GM23338 (cell line): Measurements from ENCODE around the gene RPL14. TPM values are rescaled to one million over a fixed set of nuclear protein-coding genes. Genes with fewer than 3 reads are reported as not detected.

Experiments used
- ATAC-seq: fragments of 200-7000 bp; cut with Tn5 transposase; 3 replicates; pipeline ENCODE4 v1.9.1; 2020
- DNase-seq: peaks from one replicate; pipeline ENCODE4 v3.0.0-alpha.2; 2015; ENCODE audit warnings: low spot score
- H2AFZ ChIP-seq: fragments of 200-600 bp; sonication (generic); 2 replicates; pipeline ENCODE4 v1.8.0; 2016; ENCODE audit warnings: antibody characterized with exemption, mild to moderate bottlenecking, moderate library complexity
- H3F3A ChIP-seq: fragments of 200-600 bp; sonication (generic); replicated peaks from 2 replicates; pipeline ENCODE4 v1.8.0; 2017; ENCODE audit warnings: antibody characterized with exemption, mixed run types, low read depth
- H3K27ac ChIP-seq: fragments of 200-600 bp; sonication (generic); 2 replicates; pipeline ENCODE4 v1.6.1; 2016; ENCODE audit warnings: low read depth
- H3K27me3 ChIP-seq: fragments of 200-600 bp; sonication (generic); 2 replicates; pipeline ENCODE4 v1.8.0; 2016; ENCODE audit warnings: mild to moderate bottlenecking, mixed run types, moderate library complexity; ENCODE audit not compliant: insufficient read depth
- H3K36me3 ChIP-seq: fragments of 200-600 bp; sonication (generic); 2 replicates; pipeline ENCODE4 v1.8.0; 2016; ENCODE audit warnings: mild to moderate bottlenecking; ENCODE audit not compliant: insufficient read depth
- H3K4me1 ChIP-seq: fragments of 200-600 bp; sonication (generic); 2 replicates; pipeline ENCODE4 v1.8.0; 2016; ENCODE audit warnings: mild to moderate bottlenecking, moderate library complexity; ENCODE audit not compliant: insufficient read depth
- H3K4me2 ChIP-seq: fragments of 200-600 bp; sonication (generic); 2 replicates; pipeline ENCODE4 v1.7.1; 2017; ENCODE audit warnings: mixed run types
- H3K4me3 ChIP-seq: fragments of 200-600 bp; sonication (generic); 2 replicates; pipeline ENCODE4 v1.6.1; 2016; ENCODE audit warnings: mixed run types
- H3K79me2 ChIP-seq: fragments of 200-600 bp; sonication (generic); replicated peaks from 2 replicates; pipeline ENCODE4 v1.8.0; 2017; ENCODE audit warnings: mild to moderate bottlenecking; ENCODE audit not compliant: insufficient read depth
- H3K9me2 ChIP-seq: fragments of 200-600 bp; sonication (generic); 2 replicates; pipeline ENCODE4 v1.8.0; 2017; ENCODE audit not compliant: insufficient read depth
- H4K20me1 ChIP-seq: fragments of 200-600 bp; sonication (generic); replicated peaks from 2 replicates; pipeline ENCODE4 v1.8.0; 2017; ENCODE audit warnings: mild to moderate bottlenecking; ENCODE audit not compliant: insufficient read depth
- H3K27ac Mint-ChIP-seq: 2 replicates; pipeline ENCODE4 v1.8.0; 2020; ENCODE audit warnings: inconsistent platforms, mild to moderate bottlenecking, moderate library complexity, mixed read lengths
- H3K27me3 Mint-ChIP-seq: 3 replicates; pipeline ENCODE4 v1.8.0; 2022; ENCODE audit warnings: low read depth, mild to moderate bottlenecking, moderate library complexity, mixed read lengths, inconsistent platforms; ENCODE audit not compliant: insufficient read depth, poor library complexity
- H3K36me3 Mint-ChIP-seq: 3 replicates; pipeline ENCODE4 v1.8.0; 2021; ENCODE audit warnings: low read depth, mild to moderate bottlenecking, inconsistent platforms, moderate library complexity, mixed read lengths
- H3K4me1 Mint-ChIP-seq: 3 replicates; pipeline ENCODE4 v1.8.0; 2020; ENCODE audit warnings: mild to moderate bottlenecking, inconsistent platforms, mixed read lengths
- H3K4me3 Mint-ChIP-seq: 3 replicates; pipeline ENCODE4 v1.8.0; 2021; ENCODE audit warnings: moderate library complexity, mild to moderate bottlenecking, inconsistent platforms, mixed read lengths
- H3K9me3 Mint-ChIP-seq: 3 replicates; pipeline ENCODE4 v1.8.0; 2020; ENCODE audit warnings: moderate library complexity, mild to moderate bottlenecking, inconsistent platforms, mixed read lengths
- CTCF ChIP-seq, 2 experiments: fragments of 200-600 bp in 1 of 2; sonication (generic) in 1 of 2; conservative IDR thresholded peaks; 2 replicates each; pipeline versions ENCODE4 v1.5.1 to v1.6.1; 2016 to 2017; ENCODE audit warnings: antibody characterized with exemption in 2 of 2, low read depth in 2 of 2, mild to moderate bottlenecking in 2 of 2, moderate library complexity in 1 of 2
- EZH2 ChIP-seq: fragments of 200-600 bp; sonication (generic); IDR thresholded peaks from one replicate; pipeline ENCODE4 v1.8.0; 2017; ENCODE audit warnings: antibody characterized with exemption, mild to moderate bottlenecking, low read depth; ENCODE audit not compliant: unreplicated experiment
- EZH2phosphoT487 ChIP-seq: fragments of 200-600 bp; sonication (generic); IDR thresholded peaks from one replicate; pipeline ENCODE4 v1.8.1; 2018; ENCODE audit warnings: antibody characterized with exemption; ENCODE audit not compliant: unreplicated experiment
- JUNB ChIP-seq: IDR thresholded peaks from one replicate; pipeline ENCODE4 v1.6.1; 2016; ENCODE audit warnings: antibody characterized with exemption; ENCODE audit not compliant: unreplicated experiment
- NANOG ChIP-seq: IDR thresholded peaks from 2 replicates; pipeline ENCODE4 v1.6.1; 2016; ENCODE audit warnings: antibody characterized with exemption, borderline replicate concordance
- POLR2AphosphoS5 ChIP-seq: IDR thresholded peaks from 2 replicates; pipeline ENCODE4 v1.6.1; 2016; ENCODE audit warnings: antibody characterized with exemption, low read depth
- STAT1 ChIP-seq: IDR thresholded peaks from one replicate; pipeline ENCODE4 v1.6.1; 2016; ENCODE audit warnings: antibody characterized with exemption; ENCODE audit not compliant: unreplicated experiment
- ZNF331 ChIP-seq: fragments of 250-450 bp; sonication (Bioruptor Pico); IDR thresholded peaks from 2 replicates; pipeline ENCODE4 v1.5.0; 2020; ENCODE audit warnings: low read depth, mild to moderate bottlenecking, moderate library complexity
- ZNF462 ChIP-seq: fragments of 250-450 bp; sonication (Bioruptor Pico); IDR thresholded peaks from 2 replicates; pipeline ENCODE4 v1.5.0; 2020; ENCODE audit warnings: mild to moderate bottlenecking, moderate library complexity
- polyA plus RNA-seq: library from polyadenylated mRNA; unstranded; fragments of >200 nt; fragmentation: Nextera tagmentation; extraction: Ambion mirVana; gene quantifications from 2 replicates; pipeline ENCODE4 v1.2.1, GENCODE V29; 2016
- total RNA-seq: library from RNA; depleted of rRNA; stranded (reverse); fragments of >200 nt; shearing (Covaris generic); gene quantifications from 2 replicates; pipeline ENCODE4 v1.2.3, GENCODE V29; 2014

RPL14 gene
- total and polyA plus RNA-seq, 2 experiments from 2014 or later = 596 to 1,748 TPM

GRCh38 chr3:40497288-40497687, 40.1 kb downstream of the RPL14 start (continued):
- TF ChIP-seq ZNF462 (CRISPR knock-in tag) (no peak), NANOG (no peak), EZH2 (no peak)

GRCh38 chr3:40499952-40500351, 42.8 kb downstream of the RPL14 start:
- Histone ChIP-seq H3F3A (no peaks in the 10 kb centered on the region), H4K20me1 (no peaks in the 10 kb centered on the region), H3K27me3 (no peaks in the 10 kb centered on the region), H3K27ac (no peak overlapping the region), H3K36me3 (no peaks in the 10 kb centered on the region), H3K4me3 (no peak overlapping the region), H3K4me1 (peaks cover 3% of the 10 kb centered on the region; the same call in 1 of the 2 replicates), H3K9me2 (no peaks in the 10 kb centered on the region), H2AFZ (peak overlapping the region; percentile 56; the same call in 1 of the 2 replicates), H3K79me2 (no peaks in the 10 kb centered on the region), H3K4me2 (no peak overlapping the region)
- Mint-ChIP-seq H3K4me3 (no peak overlapping the region), H3K36me3 (no peaks in the 10 kb centered on the region), H3K9me3 (no peaks in the 10 kb centered on the region), H3K4me1 (peaks cover 4% of the 10 kb centered on the region; the same call in 1 of the 3 replicates), H3K27ac (no peak overlapping the region), H3K27me3 (peaks cover 6% of the 10 kb centered on the region)
- DNase-seq = no peak
- ATAC-seq = no peak
- TF ChIP-seq CTCF (conservative IDR thresholded peaks at IDR 0.05; ENCODE audit: low read depth in 2 of 2) (no peak), JUNB (no peak), ZNF331 (CRISPR knock-in tag) (no peak), EZH2phosphoT487 (no peak), STAT1 (no peak), ZNF462 (CRISPR knock-in tag) (no peak), POLR2AphosphoS5 (no peak)
